Ovary (tissue), 3 donors: ENCODE measurements around the gene PIK3R1.

Experiments used
- CTCF ChIP-seq, 3 donors: fragments of 450-650 bp in 2 of 3; fragments of 200-600 bp in 1 of 3; IDR thresholded peaks; one replicate each; pipeline versions ENCODE4 v1.5.1 to v1.8.0; 2016 to 2022; ENCODE audit warnings: antibody characterized with exemption in 3 of 3, mild to moderate bottlenecking in 1 of 3
- EP300 ChIP-seq: sonication (generic); formaldehyde crosslinking; IDR thresholded peaks from one replicate; pipeline ENCODE4 v1.6.1; 2017; ENCODE audit warnings: antibody characterized with exemption
- POLR2A ChIP-seq: fragments of 450-650 bp; IDR thresholded peaks from one replicate; pipeline ENCODE4 v1.6.1; 2017; ENCODE audit warnings: antibody characterized with exemption, mild to moderate bottlenecking, moderate library complexity
- donor health status: DM: no; HTN: no; CAD: no.

GRCh38 chr5:68290847-68291246 is 75.3 kb downstream of the PIK3R1 start:
- TF ChIP-seq CTCF (IDR thresholded peaks at IDR 0.05) (no peak), EP300 (no peak), POLR2A (no peak)
